Loucy (cell line): Measurements from ENCODE around the gene WDR75.

Experiments used
- H2AFZ ChIP-seq: fragments of 200-600 bp; sonication (generic); 2 replicates; pipeline ENCODE4 v1.6.0; 2016; ENCODE audit warnings: antibody characterized with exemption, mild to moderate bottlenecking, low read length, moderate library complexity
- H3F3A ChIP-seq: fragments of 200-600 bp; 2 replicates; pipeline ENCODE4 v1.6.0; 2016; ENCODE audit warnings: antibody characterized with exemption, low read depth, mild to moderate bottlenecking
- H3K27me3 ChIP-seq: fragments of 200-600 bp; sonication (generic); 2 replicates; pipeline ENCODE4 v1.6.1; 2014; ENCODE audit warnings: low read length, mild to moderate bottlenecking; ENCODE audit not compliant: insufficient read depth, poor library complexity, severe bottlenecking
- H3K36me3 ChIP-seq: fragments of 200-600 bp; sonication (generic); 2 replicates; pipeline ENCODE4 v1.6.1; 2016; ENCODE audit warnings: low read length; ENCODE audit not compliant: insufficient read depth
- H3K4me1 ChIP-seq: fragments of 200-600 bp; sonication (generic); 2 replicates; pipeline ENCODE4 v1.5.1; 2014; ENCODE audit warnings: low read length, mild to moderate bottlenecking; ENCODE audit not compliant: insufficient read depth, poor library complexity, severe bottlenecking
- H3K4me2 ChIP-seq: fragments of 200-600 bp; sonication (generic); 2 replicates; pipeline ENCODE4 v1.6.0; 2014; ENCODE audit warnings: antibody characterized with exemption, low read length, low read depth, mild to moderate bottlenecking; ENCODE audit not compliant: poor library complexity, severe bottlenecking
- H3K4me3 ChIP-seq: fragments of 200-600 bp; sonication (generic); 2 replicates; pipeline ENCODE4 v1.5.1; 2014; ENCODE audit warnings: low read length, mild to moderate bottlenecking, mixed read lengths; ENCODE audit not compliant: poor library complexity, severe bottlenecking
- H3K79me2 ChIP-seq: fragments of 200-600 bp; sonication (generic); 2 replicates; pipeline ENCODE4 v1.6.1; 2014; ENCODE audit warnings: low read length; ENCODE audit not compliant: insufficient read depth
- H3K9ac ChIP-seq: fragments of 200-600 bp; sonication (generic); 2 replicates; pipeline ENCODE4 v1.6.0; 2014; ENCODE audit warnings: mild to moderate bottlenecking, low read depth, low read length, moderate library complexity; ENCODE audit not compliant: poor library complexity, severe bottlenecking
- H3K9me2 ChIP-seq: fragments of 200-600 bp; sonication (generic); replicated peaks from 2 replicates; pipeline ENCODE4 v1.6.1; 2016; ENCODE audit warnings: low read depth, low read length, mixed read lengths
- H3K9me3 ChIP-seq: fragments of 200-600 bp; sonication (generic); 2 replicates; pipeline ENCODE4 v1.6.1; 2014; ENCODE audit warnings: mild to moderate bottlenecking, antibody characterized with exemption, low read length, low read depth; ENCODE audit not compliant: insufficient read depth
- H4K20me1 ChIP-seq: fragments of 200-600 bp; sonication (generic); 2 replicates; pipeline ENCODE4 v1.6.0; 2014; ENCODE audit warnings: antibody characterized with exemption, low read length, mild to moderate bottlenecking; ENCODE audit not compliant: insufficient read depth, poor library complexity, severe bottlenecking
- CTCF ChIP-seq: fragments of 200-600 bp; sonication (generic); conservative IDR thresholded peaks from 2 replicates; pipeline ENCODE4 v1.5.1; 2014; ENCODE audit warnings: mild to moderate bottlenecking, antibody characterized with exemption, low read length
- EZH2phosphoT487 ChIP-seq: fragments of 200-600 bp; IDR thresholded peaks from 2 replicates; pipeline ENCODE4 v1.6.1; 2018; ENCODE audit warnings: antibody characterized with exemption, mild to moderate bottlenecking, moderate library complexity, borderline replicate concordance

The WDR75 gene

GRCh38 chr2:189466046-189466445, 24.8 kb downstream of the WDR75 start:
- no peak overlapping the region for H2AFZ ChIP-seq
- H3K36me3 ChIP-seq: peaks cover 89% of the 10 kb centered on the region; the same call in 1 of the 2 replicates
- no peaks in the 10 kb centered on the region for H3F3A ChIP-seq
- H3K9ac ChIP-seq: no peak overlapping the region
- H4K20me1 ChIP-seq: no peaks in the 10 kb centered on the region
- no peaks in the 10 kb centered on the region for H3K9me2 ChIP-seq
- no peaks in the 10 kb centered on the region for H3K79me2 ChIP-seq
- no peaks in the 10 kb centered on the region for H3K9me3 ChIP-seq
- TF ChIP-seq EZH2phosphoT487: no peak
- H3K4me1 ChIP-seq: no peaks in the 10 kb centered on the region
- no peaks in the 10 kb centered on the region for H3K27me3 ChIP-seq
- H3K4me3 ChIP-seq: no peak overlapping the region
- H3K4me2 ChIP-seq: no peak overlapping the region

- no peak overlapping the region for H3K9ac ChIP-seq
- TF ChIP-seq EZH2phosphoT487 (no peak), CTCF (peak; percentile 90)
- H3K9me2 ChIP-seq: no peaks in the 10 kb centered on the region
- no peak overlapping the region for H3K4me2 ChIP-seq
- no peaks in the 10 kb centered on the region for H3K9me3 ChIP-seq
- H4K20me1 ChIP-seq: no peaks in the 10 kb centered on the region
- H3F3A ChIP-seq: no peaks in the 10 kb centered on the region
- no peaks in the 10 kb centered on the region for H3K4me1 ChIP-seq
- no peak overlapping the region for H2AFZ ChIP-seq
- no peak overlapping the region for H3K4me3 ChIP-seq
- no peaks in the 10 kb centered on the region for H3K27me3 ChIP-seq
- H3K79me2 ChIP-seq: no peaks in the 10 kb centered on the region
- peaks cover 91% of the 10 kb centered on the region for H3K36me3 ChIP-seq
These were observed 25.4 kb downstream of the WDR75 start for GRCh38 chr2:189466656-189467055.

- no peak overlapping the region for H3K4me2 ChIP-seq
- no peak overlapping the region for H3K9ac ChIP-seq
These were observed 25.9 kb downstream of the WDR75 start for GRCh38 chr2:189467160-189467559.

More at GRCh38 chr2:189467160-189467559, 25.9 kb downstream of the WDR75 start:
- no peaks in the 10 kb centered on the region for H3K9me3 ChIP-seq
- no peaks in the 10 kb centered on the region for H3F3A ChIP-seq
- H3K36me3 ChIP-seq: peaks cover 88% of the 10 kb centered on the region
- H2AFZ ChIP-seq: no peak overlapping the region
- no peaks in the 10 kb centered on the region for H3K27me3 ChIP-seq
- no peaks in the 10 kb centered on the region for H4K20me1 ChIP-seq
- H3K9me2 ChIP-seq: no peaks in the 10 kb centered on the region
- H3K4me3 ChIP-seq: no peak overlapping the region
- H3K79me2 ChIP-seq: no peaks in the 10 kb centered on the region
- no peaks in the 10 kb centered on the region for H3K4me1 ChIP-seq
- TF ChIP-seq CTCF: no peak
- TF ChIP-seq EZH2phosphoT487: no peak
